ENCODE measurements around the gene FHAD1.

- TF ChIP-seq TOX (CRISPR knock-in tag; IDR thresholded peaks at IDR 0.05; ENCODE audit: borderline replicate concordance): no peak
- no peak for TF ChIP-seq ARNTL (CRISPR knock-in tag; IDR thresholded peaks at IDR 0.05; ENCODE audit: borderline replicate concordance, low read depth)
- no peak for TF ChIP-seq PATZ1 (CRISPR knock-in tag; IDR thresholded peaks at IDR 0.05; ENCODE audit: borderline replicate concordance)
These were observed 62.7 kb downstream of the FHAD1 start for GRCh38 chr1:15309687-15310086.

Measured in SK-N-SH treated with all-trans-retinoic acid at 6 μM for 48 hours (cell line).